ENCODE results near the gene SLC9A6. TPM values are rescaled to one million over a fixed set of nuclear protein-coding genes. Genes with fewer than 3 reads are reported as not detected.

SLC9A6 gene
- total and polyA plus RNA-seq, 2 of the 8 experiments (the other 6 are each of a cell fraction or from before 2014, with no cell fraction given): 8.0 to 14.1 TPM

DNA sequence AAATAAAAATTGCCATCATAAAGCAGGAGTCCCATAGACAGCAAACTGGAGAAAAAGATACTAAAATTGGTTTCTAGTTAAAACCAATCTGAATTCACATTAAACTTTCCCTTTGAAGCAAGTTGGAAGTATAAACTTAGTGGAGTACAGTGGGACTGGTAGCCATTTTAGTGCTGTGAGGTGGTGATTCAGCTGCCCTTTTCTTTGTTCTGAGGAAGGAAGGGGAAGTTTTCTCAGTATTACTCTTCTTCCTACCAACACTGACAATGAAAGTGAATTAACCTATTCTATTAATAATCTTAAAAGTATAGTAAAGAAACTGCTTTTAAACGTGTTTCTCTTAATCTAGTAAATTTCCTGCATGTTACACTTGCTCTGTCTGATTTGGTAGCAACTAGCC, 36.7 kb downstream of the SLC9A6 start:
- Histone ChIP-seq H3K4me2 (ENCODE audit: insufficient read depth in 1 of 2, low read depth in 2 of 2, low read length in 2 of 2) (no peak overlapping the region), H2BK20ac (ENCODE audit: low read length) (no peak overlapping the region), H3K9me3 (ENCODE audit: insufficient read depth in 2 of 2, low read depth in 1 of 2, low read length in 1 of 2) (no peaks in the 10 kb centered on the region), H3K56ac (replicated peaks; ENCODE audit: insufficient read length, low read depth, low read length) (no peak overlapping the region), H3K14ac (ENCODE audit: insufficient read length) (no peak overlapping the region), H3K79me2 (ENCODE audit: control insufficient read depth in 1 of 2, insufficient read depth in 2 of 2, low read length in 2 of 2) (no peaks in the 10 kb centered on the region), H3K9ac (replicated peaks in 1 of 4; ENCODE audit: extremely low read depth in 1 of 4, low read depth in 3 of 4, low read length in 3 of 4) (no peak overlapping the region), H3K4ac (replicated peaks; ENCODE audit: insufficient read length, low read depth, low read length) (no peak overlapping the region), H4K20me1 (replicated peaks in 1 of 2; ENCODE audit: control insufficient read depth in 1 of 2, insufficient read depth in 2 of 2, low read length in 2 of 2) (no peaks in the 10 kb centered on the region), H2BK12ac (ENCODE audit: low read depth, low read length) (no peak overlapping the region), H4K5ac (ENCODE audit: insufficient read length, low read depth, low read length) (no peak overlapping the region), H3K4me3 (ENCODE audit: extremely low read depth in 1 of 4, insufficient read depth in 2 of 4, low read depth in 3 of 4, low read length in 4 of 4) (no peak overlapping the region), H3K18ac (ENCODE audit: extremely low read depth, low read length) (no peak overlapping the region), H3K36me3 (ENCODE audit: control insufficient read depth in 2 of 4, insufficient read depth in 4 of 4, low read length in 3 of 4) (peaks cover 0 to 8% (median 1%) of the 10 kb centered on the region in 4 experiments; a peak in 4 of 8 replicates), H3K4me1 (replicated peaks in 1 of 4; ENCODE audit: control insufficient read depth in 3 of 4, insufficient read depth in 4 of 4, low read length in 3 of 4) (no peaks in the 10 kb centered on the region), H4K91ac (replicated peaks; ENCODE audit: insufficient read length, low read length) (no peak overlapping the region), H3K27me3 (replicated peaks in 1 of 4; ENCODE audit: control insufficient read depth in 3 of 4, extremely low read depth in 1 of 4, insufficient read depth in 3 of 4, low read length in 3 of 4) (no peaks in the 10 kb centered on the region), H2BK5ac (ENCODE audit: low read depth, low read length) (no peak overlapping the region), H2BK120ac (replicated peaks; ENCODE audit: low read depth, low read length) (no peak overlapping the region), H3K27ac (ENCODE audit: low read depth, low read length) (no peak overlapping the region), H2BK15ac (ENCODE audit: low read length) (no peak overlapping the region), H3K23ac (ENCODE audit: insufficient read length) (no peak overlapping the region), H2AFZ (ENCODE audit: low read length) (no peak overlapping the region), H4K8ac (ENCODE audit: extremely low read depth, insufficient read depth, low read length) (no peak overlapping the region), H3K23me2 (ENCODE audit: low read depth, low read length) (no peaks in the 10 kb centered on the region), H3K79me1 (ENCODE audit: low read depth, low read length) (no peaks in the 10 kb centered on the region), H2AK5ac (ENCODE audit: low read depth, low read length) (no peak overlapping the region)
- DNase-seq (ENCODE audit: low read depth in 1 of 2, low spot score in 2 of 2) (no peak), FAIRE-seq (no peak)
- POLR2A ChIA-PET (ENCODE audit: partially characterized antibody): no interaction called here
- WGBS, 2 experiments (ENCODE audit: extremely low coverage in 1 of 2, insufficient coverage in 1 of 2, insufficient read length in 1 of 2, insufficient replicate concordance in 2 of 2, low coverage in 1 of 2, low lambda C conversion rate in 2 of 2, missing lambda C conversion rate in 1 of 2): 71% methylated on average over 1 of the region's 1 CpG; no CpG with 5 or more reads in 1 of the 2 experiments
- TF ChIP-seq RFX5 (IDR thresholded peaks at IDR 0.05; ENCODE audit: borderline replicate concordance, low read depth, low read length): no peak
- TF ChIP-seq SP1 (IDR thresholded peaks at IDR 0.05; ENCODE audit: low read depth, low read length): no peak
- CTCF ChIA-PET (ENCODE audit: partially characterized antibody): interaction anchor here (0.5 kb wide), 1 partner anchor 12 kb away, joined by 5 read pairs; no protein-coding TSS in a partner anchor
